Thymus (tissue), 11 donors: ENCODE data around the gene CRTC2. TPM values are rescaled to one million over a fixed set of nuclear protein-coding genes. Genes with fewer than 3 reads are reported as not detected.
A peak's percentile ranks its signal among the peaks of the same experiment; 100 is the strongest.
"Not testable (repeated sequence)": the region's sequence is repeated elsewhere in the genome, so short reads cannot be mapped to it uniquely, and the experiment has no call there.

Experiments
- DNase-seq, 9 donors: peaks; one replicate each; pipeline ENCODE4 v3.0.0-alpha.2; 2013; ENCODE audit warnings: low spot score in 9 of 9, low read depth in 6 of 9, missing footprints in 1 of 9
- H3K27ac ChIP-seq, 2 donors: one replicate each; pipeline ENCODE4 v1.5.1; 2013; ENCODE audit warnings: control low read depth in 1 of 2, low read depth in 1 of 2, low read length in 1 of 2, mild to moderate bottlenecking in 1 of 2, moderate library complexity in 1 of 2
- H3K27me3 ChIP-seq, 2 donors: one replicate each; pipeline ENCODE4 v1.5.1; 2013; ENCODE audit warnings: low read length in 1 of 2; ENCODE audit not compliant: control insufficient read depth in 2 of 2, insufficient read depth in 1 of 2
- H3K36me3 ChIP-seq, 2 donors: one replicate each; pipeline ENCODE4 v1.5.1; 2013; ENCODE audit warnings: low read length in 1 of 2, mild to moderate bottlenecking in 1 of 2, moderate library complexity in 1 of 2; ENCODE audit not compliant: control insufficient read depth in 2 of 2, insufficient read depth in 2 of 2
- H3K4me1 ChIP-seq, 2 donors: one replicate each; pipeline ENCODE4 v1.5.1; 2013; ENCODE audit warnings: low read length in 2 of 2; ENCODE audit not compliant: control insufficient read depth in 2 of 2, insufficient read depth in 2 of 2
- H3K4me3 ChIP-seq, 2 donors: one replicate each; pipeline ENCODE4 v1.5.1; 2013; ENCODE audit warnings: low read length in 2 of 2, control low read depth in 1 of 2, mild to moderate bottlenecking in 1 of 2
- H3K9me3 ChIP-seq, 2 donors: one replicate each; pipeline ENCODE4 v1.5.1; 2013; ENCODE audit warnings: low read length in 1 of 2, mild to moderate bottlenecking in 1 of 2; ENCODE audit not compliant: control insufficient read depth in 2 of 2, insufficient read depth in 1 of 2
- WGBS: extraction: QIAGEN DNeasy Blood & Tissue Kit; methylation state at CpG from one replicate; pipeline ENCODE4 v1.1.7; 2013; 5-methylcytosine and 5-hydroxymethylcytosine counted together
- polyA plus RNA-seq: library from polyadenylated mRNA; stranded (reverse); fragments of 200-250 nt; gene quantifications from one replicate; pipeline ENCODE4 v1.2.3, GENCODE V29; 2013
- total RNA-seq: library from RNA; stranded (reverse); fragments of 120-200 nt; gene quantifications from one replicate; pipeline ENCODE4 v1.2.4, GENCODE V29; 2013
- donor health status: healthy.

The CRTC2 gene
- total and polyA plus RNA-seq, 2 donors, result 9.8 to 70.5 TPM

DNA sequence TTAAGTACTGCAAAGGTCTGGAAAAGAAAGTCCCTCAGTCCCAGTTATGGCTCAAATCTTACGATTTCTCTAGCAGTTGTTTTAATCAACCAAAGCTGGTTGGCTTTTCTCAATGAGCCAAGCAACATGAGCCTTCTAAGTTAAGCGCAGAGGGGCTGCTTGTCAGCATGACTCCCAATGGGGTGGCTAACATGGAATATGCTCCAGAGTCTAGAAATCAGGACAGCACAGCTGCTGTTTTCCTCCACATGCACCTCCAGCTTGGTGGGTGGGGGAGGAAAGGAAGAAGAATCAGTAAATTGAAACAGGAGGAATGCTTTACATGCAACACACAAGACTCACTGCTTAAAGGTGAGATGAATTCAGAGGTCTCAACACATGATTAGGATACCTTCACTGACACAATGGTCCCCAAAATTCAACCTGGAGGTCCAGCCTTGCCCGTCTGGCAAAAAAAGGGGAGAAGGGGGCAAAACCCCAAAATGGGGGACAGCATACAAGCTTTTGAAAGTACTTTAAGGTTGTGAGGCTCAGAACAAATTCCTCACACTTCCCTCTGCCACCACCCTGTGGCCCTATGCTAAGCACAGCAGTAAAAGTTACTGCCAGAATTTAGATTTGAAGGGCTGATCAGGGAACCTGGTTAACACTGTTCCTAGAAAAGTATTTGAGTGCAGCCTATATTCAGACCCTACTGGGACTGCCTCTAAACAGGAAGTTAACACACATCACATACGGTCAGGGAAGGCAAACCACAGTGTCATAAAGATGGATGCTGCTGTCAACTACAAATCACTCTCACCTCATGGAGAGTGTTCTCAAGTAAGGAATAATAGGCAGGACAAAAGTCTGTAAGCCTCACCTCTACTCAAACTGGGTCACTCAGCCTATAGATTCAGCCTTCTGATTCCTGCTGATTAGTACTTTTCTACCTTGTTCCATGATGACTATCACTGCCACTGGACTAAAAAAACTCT lies 38.2 kb downstream of the CRTC2 start:
- WGBS, result 52% methylated on average over 4 of the region's 4 CpGs
- H3K27me3 ChIP-seq, result no peaks in the 10 kb centered on the region
- H3K4me1 ChIP-seq, result peaks cover 28 to 36% of the 10 kb centered on the region in 2 donors
- peak overlapping the region; percentile 83 to 89 for H3K4me3 ChIP-seq
- no peaks in the 10 kb centered on the region for H3K9me3 ChIP-seq
- H3K27ac ChIP-seq, result peak overlapping the region; percentile 25 to 97
- peak in 3 of 9 donors; percentile 33 to 57 (median 37) for DNase-seq
- peaks cover 7 to 24% of the 10 kb centered on the region in 2 donors for H3K36me3 ChIP-seq

DNA sequence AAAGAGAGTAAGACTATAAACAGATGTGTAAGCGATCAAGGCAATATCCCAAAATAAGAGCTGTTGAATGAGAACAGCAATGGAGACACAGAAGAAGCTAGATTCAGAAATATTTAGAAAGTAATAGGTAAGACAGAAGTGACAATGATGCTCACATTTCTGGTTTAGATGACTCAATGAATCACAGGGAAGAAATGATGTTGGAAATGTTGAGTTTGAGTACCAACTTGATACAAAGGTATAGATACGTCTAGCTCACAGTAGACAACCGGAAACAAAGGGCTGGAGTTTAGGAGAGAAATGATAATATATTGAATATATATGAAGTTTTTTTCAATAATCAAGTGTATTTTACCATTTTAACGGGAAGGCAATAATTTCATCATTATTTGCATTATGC lies 42.1 kb downstream of the CRTC2 start:
- H3K9me3 ChIP-seq, result no peaks in the 10 kb centered on the region
- peaks cover 21 to 22% of the 10 kb centered on the region in 2 donors for H3K4me1 ChIP-seq
- H3K36me3 ChIP-seq, result peaks cover 7 to 24% of the 10 kb centered on the region in 2 donors
- H3K27me3 ChIP-seq, result no peaks in the 10 kb centered on the region
- H3K4me3 ChIP-seq, result no peak overlapping the region
- DNase-seq, result no peak
- H3K27ac ChIP-seq, result no peak overlapping the region
- 98% methylated on average over 4 of the region's 4 CpGs for WGBS

DNA sequence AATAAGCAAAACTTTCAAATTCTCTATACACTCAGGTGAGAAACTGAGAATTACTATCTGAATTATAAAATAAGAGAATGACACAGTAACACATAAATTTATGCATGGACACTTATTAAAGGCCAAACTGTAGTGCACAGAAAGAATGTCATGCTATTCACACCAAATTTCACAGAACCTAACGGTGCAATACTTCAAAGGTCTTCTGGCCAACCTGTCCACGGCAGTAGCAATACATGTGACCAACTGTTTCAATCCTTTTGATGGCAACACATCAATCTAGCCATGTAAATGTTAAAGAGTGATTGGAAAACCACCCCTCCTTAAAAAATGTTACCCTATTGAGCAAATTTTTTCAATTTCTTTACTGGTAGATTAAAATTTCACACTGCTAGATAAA lies 46.1 kb downstream of the CRTC2 start:
- no peak for DNase-seq

DNA sequence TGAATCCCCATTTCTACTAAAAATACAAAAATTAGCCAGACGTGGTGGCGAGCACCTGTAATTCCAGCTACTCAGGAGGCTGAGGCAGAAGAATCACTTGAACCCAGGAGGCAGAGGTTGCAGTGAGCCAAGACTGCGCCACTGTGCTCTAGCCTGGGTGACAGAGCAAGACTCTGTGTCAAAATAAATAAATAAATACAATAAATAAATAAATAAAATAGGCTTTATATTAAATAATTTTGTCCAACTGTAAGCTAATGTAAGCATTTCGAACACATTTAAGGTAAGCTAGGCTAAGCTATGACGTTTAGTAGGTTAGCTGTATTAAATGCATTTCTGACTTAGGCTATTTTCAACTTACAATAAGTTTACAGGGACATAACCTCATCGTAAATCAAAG lies 47.9 kb downstream of the CRTC2 start:
- H3K36me3 ChIP-seq, result peaks cover 10 to 13% of the 10 kb centered on the region in 2 donors
- WGBS, result 93% methylated on average over 6 of the region's 6 CpGs
- H3K27ac ChIP-seq, H3K4me1 ChIP-seq, H3K27me3 ChIP-seq, H3K4me3 ChIP-seq, H3K9me3 ChIP-seq, DNase-seq: not testable (repeated sequence)

More for the DNA sequence above, 46.1 kb downstream of the CRTC2 start:
- Histone ChIP-seq H3K9me3 (no peaks in the 10 kb centered on the region), H3K4me1 (no peaks in the 10 kb centered on the region), H3K36me3 (peaks cover 10 to 17% of the 10 kb centered on the region in 2 donors), H3K27ac (no peak overlapping the region), H3K27me3 (no peaks in the 10 kb centered on the region), H3K4me3 (no peak overlapping the region)
- WGBS, result 91% methylated on average over 2 of the region's 2 CpGs

DNA sequence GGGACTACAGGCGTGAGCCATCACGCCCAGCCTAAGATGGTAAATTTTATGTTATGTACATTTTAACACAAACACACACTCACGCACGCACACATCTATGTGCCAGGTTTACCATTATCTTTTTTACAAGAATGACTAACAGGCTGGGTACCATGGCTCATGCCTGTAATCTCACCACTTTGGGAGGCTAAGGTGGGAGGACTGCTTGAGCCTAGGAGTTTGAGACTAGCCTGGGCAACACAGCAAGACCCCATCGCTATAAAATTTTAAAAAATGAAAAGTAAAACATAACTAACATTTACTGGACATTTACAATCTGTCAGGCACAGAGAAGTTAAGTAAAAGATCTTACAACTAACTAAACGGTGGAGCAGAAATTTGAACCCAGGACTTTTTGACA lies 50.3 kb downstream of the CRTC2 start:
- Histone ChIP-seq H3K4me1 (no peaks in the 10 kb centered on the region), H3K36me3 (peaks cover 6 to 10% of the 10 kb centered on the region in 2 donors), H3K4me3 (no peak overlapping the region), H3K9me3 (no peaks in the 10 kb centered on the region), H3K27ac (no peak overlapping the region), H3K27me3 (no peaks in the 10 kb centered on the region)
- WGBS, result 99% methylated on average over 6 of the region's 6 CpGs
- DNase-seq, result no peak

DNA sequence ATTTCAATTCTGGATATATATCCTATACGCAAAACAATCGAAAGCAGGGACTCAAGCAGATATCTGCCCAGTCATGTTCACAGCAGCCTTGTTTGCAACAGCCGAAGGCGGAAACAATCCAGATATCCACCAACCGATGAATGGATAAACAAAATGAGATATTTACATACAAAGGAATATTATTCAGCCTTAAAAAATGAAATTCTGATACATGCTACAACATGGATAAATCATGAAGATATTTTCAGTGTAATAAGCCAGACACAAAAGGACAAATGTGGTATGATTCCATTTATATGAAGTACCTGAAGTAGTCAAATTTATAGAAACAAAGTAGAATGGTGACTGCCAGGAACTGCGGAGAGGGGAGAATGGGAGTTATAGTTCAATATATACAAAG lies 51.3 kb downstream of the CRTC2 start:
- no peak for DNase-seq
- Histone ChIP-seq H3K4me1 (no peaks in the 10 kb centered on the region), H3K36me3 (peaks cover 12% of the 10 kb centered on the region in 2 donors), H3K27me3 (no peaks in the 10 kb centered on the region), H3K27ac (no peak overlapping the region), H3K9me3 (no peaks in the 10 kb centered on the region), H3K4me3 (no peak overlapping the region)
- WGBS, result 99% methylated on average over 6 of the region's 6 CpGs

DNA sequence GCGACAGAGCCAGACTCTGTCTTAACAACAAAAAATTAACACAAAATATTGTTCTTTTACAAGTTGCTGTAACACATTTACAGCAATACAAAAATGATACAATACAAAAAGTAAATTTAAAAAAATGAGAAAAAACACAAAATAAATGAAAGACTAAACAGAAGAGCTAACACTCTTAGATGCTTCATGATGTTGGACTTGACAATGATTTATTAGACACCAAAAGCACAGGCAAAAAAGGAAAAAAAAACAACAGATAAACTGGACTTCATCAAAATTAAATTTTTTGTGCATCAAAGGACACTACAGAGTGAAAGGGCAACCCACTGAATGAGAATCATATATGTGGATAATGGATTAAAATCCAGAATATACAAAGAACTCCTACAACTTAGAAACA lies 52.0 kb downstream of the CRTC2 start:
- peaks cover 12 to 13% of the 10 kb centered on the region in 2 donors for H3K36me3 ChIP-seq
- H3K4me1 ChIP-seq, result no peaks in the 10 kb centered on the region
- H3K4me3 ChIP-seq, result no peak overlapping the region
- no peak for DNase-seq
- 95% methylated on average over 1 of the region's 1 CpG for WGBS
- no peaks in the 10 kb centered on the region for H3K9me3 ChIP-seq
- no peaks in the 10 kb centered on the region for H3K27me3 ChIP-seq
- H3K27ac ChIP-seq, result no peak overlapping the region

DNA sequence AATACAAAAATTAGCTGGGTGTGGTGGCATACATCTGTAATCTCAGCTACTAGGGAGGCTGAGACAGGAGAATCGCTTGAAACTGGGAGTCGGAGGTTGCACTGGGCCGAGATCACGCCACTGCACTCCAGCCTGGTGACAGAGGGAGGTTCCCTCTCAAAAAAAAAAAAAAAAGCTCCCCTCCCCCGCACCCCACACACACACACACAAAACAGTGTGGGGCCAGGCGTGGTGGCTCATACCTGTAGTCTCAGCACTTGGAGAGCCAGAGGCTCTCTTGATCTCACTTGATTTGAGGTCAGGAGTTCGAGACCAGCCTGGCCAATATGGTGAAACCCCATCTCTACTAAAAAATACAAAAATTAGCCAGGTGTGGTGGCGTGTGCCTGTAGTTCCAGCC lies 52.5 kb downstream of the CRTC2 start:
- not testable (repeated sequence) for H3K27ac ChIP-seq, H3K4me3 ChIP-seq, H3K4me1 ChIP-seq, H3K27me3 ChIP-seq, DNase-seq, H3K9me3 ChIP-seq
- 96% methylated on average over 8 of the region's 8 CpGs for WGBS
- H3K36me3 ChIP-seq, result peaks cover 12 to 13% of the 10 kb centered on the region in 2 donors

DNA sequence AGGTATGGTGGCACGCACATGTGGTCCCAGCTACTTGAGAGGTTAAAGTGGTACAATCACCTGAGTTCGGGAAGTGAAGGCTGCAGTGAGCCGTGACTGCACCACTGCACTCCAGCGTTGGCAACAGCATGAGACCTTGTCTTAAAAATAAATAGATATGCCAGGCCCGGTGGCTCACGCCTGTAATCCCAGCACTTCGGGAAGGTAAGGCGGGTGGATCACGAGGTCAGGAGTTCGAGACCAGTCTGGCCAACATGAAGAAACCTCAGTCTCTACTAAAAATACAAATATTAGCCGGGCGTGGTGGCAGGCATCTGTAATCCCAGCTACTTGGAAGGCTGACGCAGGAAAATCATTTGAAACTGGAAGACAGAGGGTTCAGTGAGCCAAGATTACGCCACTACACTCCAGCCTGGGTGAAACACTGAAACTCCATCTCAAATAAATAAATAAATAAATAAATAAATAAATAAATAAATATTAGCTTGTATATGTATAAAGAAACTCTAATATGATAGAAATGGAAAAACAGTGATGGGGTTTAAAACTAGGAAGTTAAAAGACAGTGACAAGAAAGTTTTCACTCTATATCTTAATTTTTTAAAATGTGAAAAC lies 54.5 kb downstream of the CRTC2 start:
- no peak for DNase-seq
- peaks cover 13 to 30% of the 10 kb centered on the region in 2 donors for H3K36me3 ChIP-seq
- H3K27me3 ChIP-seq, result no peaks in the 10 kb centered on the region
- no peak overlapping the region for H3K4me3 ChIP-seq
- H3K9me3 ChIP-seq, result no peaks in the 10 kb centered on the region
- no peak overlapping the region for H3K27ac ChIP-seq
- 99% methylated on average over 14 of the region's 14 CpGs for WGBS
- H3K4me1 ChIP-seq, result no peaks in the 10 kb centered on the region
